ENCODE measurements around the gene MYO3B. TPM values are rescaled to one million over a fixed set of nuclear protein-coding genes. Genes with fewer than 3 reads are reported as not detected.
"Not testable (repeated sequence)": the region's sequence is repeated elsewhere in the genome, so short reads cannot be mapped to it uniquely, and the experiment has no call there.

Gene MYO3B
- total RNA-seq, 1 experiment from 2014 or later: not detected

- DNase-seq (ENCODE audit: unreplicated experiment): no peak
- ChIA-PET POLR2A (no interaction called here), CTCF (interaction anchor here (0.6 to 1.6 kb wide), 3 partner anchors 17 to 418 kb away, joined by 3 to 8 read pairs (median 4); no protein-coding TSS in a partner anchor)
- H3K27me3 Mint-ChIP-seq (ENCODE audit: insufficient read depth, unreplicated experiment): no peaks in the 10 kb centered on the region
- H3K4me1 Mint-ChIP-seq (ENCODE audit: insufficient read depth, unreplicated experiment): peaks cover 6% of the 10 kb centered on the region
- BruUV-seq (replicated peaks): no TSS peak
- intact Hi-C loops (cut with micrococcal nuclease): no loop called here
- no peak for TF ChIP-seq CTCF (IDR thresholded peaks at IDR 0.05; ENCODE audit: unreplicated experiment)
- H3K27ac Mint-ChIP-seq (ENCODE audit: low read depth, unreplicated experiment): no peak overlapping the region
- H3K4me3 Mint-ChIP-seq (ENCODE audit: unreplicated experiment): no peak overlapping the region
- H3K9me3 Mint-ChIP-seq (ENCODE audit: unreplicated experiment): no peaks in the 10 kb centered on the region
- no peaks in the 10 kb centered on the region for H3K36me3 Mint-ChIP-seq (ENCODE audit: insufficient read depth, unreplicated experiment)
Measured at GRCh38 chr2:170340693-170341068, 162.7 kb downstream of the MYO3B start.

GRCh38 chr2:170341684-170342623 lies 164.0 kb downstream of the MYO3B start:
- BruUV-seq (replicated peaks): no TSS peak
- H3K27me3 Mint-ChIP-seq (ENCODE audit: insufficient read depth, unreplicated experiment): no peaks in the 10 kb centered on the region
- POLR2A ChIA-PET: interaction anchor here (1.5 kb wide), 1 partner anchor 18 kb away, joined by 4 read pairs; no protein-coding TSS in a partner anchor

GRCh38 chr2:170344663-170345346 lies 166.9 kb downstream of the MYO3B start:
- CTCF ChIA-PET: interaction anchor here (0.8 to 3.7 kb wide), 4 partner anchors 16 to 528 kb away, joined by 3 to 19 read pairs (median 6); no protein-coding TSS in a partner anchor
- Mint-ChIP-seq H3K27me3 (ENCODE audit: insufficient read depth, unreplicated experiment) (no peaks in the 10 kb centered on the region), H3K4me3 (ENCODE audit: unreplicated experiment) (no peak overlapping the region), H3K27ac (ENCODE audit: low read depth, unreplicated experiment) (peak overlapping the region; percentile 29), H3K36me3 (ENCODE audit: insufficient read depth, unreplicated experiment) (no peaks in the 10 kb centered on the region), H3K4me1 (ENCODE audit: insufficient read depth, unreplicated experiment) (peaks cover 6% of the 10 kb centered on the region), H3K9me3 (ENCODE audit: unreplicated experiment) (no peaks in the 10 kb centered on the region)
- POLR2A ChIA-PET: interaction anchor here (0.6 to 0.9 kb wide), 2 partner anchors 10 to 64 kb away, joined by 3 read pairs; no protein-coding TSS in a partner anchor
- TF ChIP-seq CTCF (IDR thresholded peaks at IDR 0.05; ENCODE audit: unreplicated experiment): no peak
- BruUV-seq (replicated peaks): no TSS peak
- intact Hi-C loops (cut with micrococcal nuclease): no loop called here
- no peak for DNase-seq (ENCODE audit: unreplicated experiment)

More at GRCh38 chr2:170341684-170342623, 164.0 kb downstream of the MYO3B start:
- CTCF ChIA-PET: interaction anchor here (0.6 to 1.9 kb wide), 6 partner anchors 17 to 515 kb away, joined by 3 to 8 read pairs (median 4); partner anchors contain the start of gene UBR3
- no peak for DNase-seq (ENCODE audit: unreplicated experiment)
- TF ChIP-seq CTCF (IDR thresholded peaks at IDR 0.05; ENCODE audit: unreplicated experiment): no peak
- no peaks in the 10 kb centered on the region for H3K9me3 Mint-ChIP-seq (ENCODE audit: unreplicated experiment)
- no peak overlapping the region for H3K4me3 Mint-ChIP-seq (ENCODE audit: unreplicated experiment)
- no peak overlapping the region for H3K27ac Mint-ChIP-seq (ENCODE audit: low read depth, unreplicated experiment)
- intact Hi-C loops (cut with micrococcal nuclease): no loop called here
- no peaks in the 10 kb centered on the region for H3K36me3 Mint-ChIP-seq (ENCODE audit: insufficient read depth, unreplicated experiment)
- H3K4me1 Mint-ChIP-seq (ENCODE audit: insufficient read depth, unreplicated experiment): peaks cover 6% of the 10 kb centered on the region

- intact Hi-C loops (cut with micrococcal nuclease): no loop called here
- no peaks in the 10 kb centered on the region for H3K36me3 Mint-ChIP-seq (ENCODE audit: insufficient read depth, unreplicated experiment)
- no peak for DNase-seq (ENCODE audit: unreplicated experiment)
- H3K27ac Mint-ChIP-seq (ENCODE audit: low read depth, unreplicated experiment): no peak overlapping the region
- TF ChIP-seq CTCF (IDR thresholded peaks at IDR 0.05; ENCODE audit: unreplicated experiment): no peak
- no TSS peak for BruUV-seq (replicated peaks)
- peaks cover 6% of the 10 kb centered on the region for H3K4me1 Mint-ChIP-seq (ENCODE audit: insufficient read depth, unreplicated experiment)
- POLR2A ChIA-PET: no interaction called here
- no peak overlapping the region for H3K4me3 Mint-ChIP-seq (ENCODE audit: unreplicated experiment)
- H3K27me3 Mint-ChIP-seq (ENCODE audit: insufficient read depth, unreplicated experiment): no peaks in the 10 kb centered on the region
- H3K9me3 Mint-ChIP-seq (ENCODE audit: unreplicated experiment): no peaks in the 10 kb centered on the region
- CTCF ChIA-PET: interaction anchor here (0.9 to 3.7 kb wide), 2 partner anchors 15 to 527 kb away, joined by 3 to 19 read pairs; no protein-coding TSS in a partner anchor
Measured at GRCh38 chr2:170345607-170346006, 167.7 kb downstream of the MYO3B start.

GRCh38 chr2:170349269-170349668 lies 171.3 kb downstream of the MYO3B start:
- CTCF ChIA-PET: interaction anchor here (3.0 kb wide), 1 partner anchor 12 kb away, joined by 17 read pairs; no protein-coding TSS in a partner anchor
- H3K27me3 Mint-ChIP-seq (ENCODE audit: insufficient read depth, unreplicated experiment): peaks cover 11% of the 10 kb centered on the region
- H3K4me1 Mint-ChIP-seq (ENCODE audit: insufficient read depth, unreplicated experiment); H3K4me3 Mint-ChIP-seq (ENCODE audit: unreplicated experiment); H3K36me3 Mint-ChIP-seq (ENCODE audit: insufficient read depth, unreplicated experiment); POLR2A ChIA-PET; intact Hi-C loops (cut with micrococcal nuclease); H3K27ac Mint-ChIP-seq (ENCODE audit: low read depth, unreplicated experiment); BruUV-seq (replicated peaks); H3K9me3 Mint-ChIP-seq (ENCODE audit: unreplicated experiment); DNase-seq (ENCODE audit: unreplicated experiment): not testable (repeated sequence)
